Measurements from ENCODE around the gene FSTL1.

Gene FSTL1

GRCh38 chr3:120440001-120440703, 10.6 kb downstream of the FSTL1 start:
- Histone ChIP-seq H3K9ac (ENCODE audit: low read length in 2 of 2) (no peak overlapping the region), H3K4me3 (ENCODE audit: low read length in 2 of 2) (peak overlapping the region in 1 of 2 donors; percentile 22), H3K27ac (ENCODE audit: low read length) (peak overlapping the region; percentile 78), H3K9me3 (ENCODE audit: control insufficient read depth in 2 of 2, low read length in 2 of 2) (no peaks in the 10 kb centered on the region), H3K27me3 (ENCODE audit: control insufficient read depth in 1 of 2, insufficient read depth in 2 of 2, low read length in 2 of 2) (no peaks in the 10 kb centered on the region), H3K36me3 (ENCODE audit: control insufficient read depth in 2 of 2, insufficient read depth in 2 of 2, low read length in 2 of 2) (peaks cover 19 to 20% of the 10 kb centered on the region in 2 donors), H3K4me1 (ENCODE audit: control insufficient read depth, insufficient read depth, low read length) (peaks cover 74% of the 10 kb centered on the region)

DNA sequence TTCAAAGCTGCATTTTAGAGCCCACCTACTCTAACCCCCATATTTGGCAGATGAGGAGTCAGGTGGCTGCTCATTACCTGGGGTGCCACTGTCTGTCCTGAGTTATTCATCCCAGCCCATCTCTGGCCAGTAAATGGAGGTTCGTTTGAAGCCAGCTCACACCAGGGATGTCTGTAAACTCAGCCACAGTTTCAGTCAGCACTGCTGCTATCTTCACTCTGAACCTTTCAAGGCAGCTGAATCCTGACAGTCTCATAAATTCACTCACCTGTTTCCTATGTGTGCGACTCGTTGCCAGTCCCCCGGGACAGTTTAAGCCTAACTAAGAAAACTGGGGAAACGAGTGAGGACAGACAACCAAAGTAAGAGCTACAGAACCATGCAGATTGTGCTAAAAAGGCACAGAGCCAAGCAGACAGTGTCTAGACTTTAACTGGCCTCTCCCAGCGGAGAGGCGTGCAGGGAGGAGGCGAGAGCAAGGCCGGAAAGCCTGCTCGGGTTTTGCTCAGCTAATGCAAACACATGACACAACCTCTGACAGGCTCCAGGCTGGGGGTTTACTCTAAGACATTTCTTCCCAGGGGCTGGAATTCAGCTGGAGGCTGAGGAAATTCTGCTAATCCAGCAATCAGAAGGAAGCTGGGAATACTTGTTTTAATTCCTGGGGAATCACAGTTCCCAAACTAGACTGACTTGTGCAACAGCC, 12.0 kb downstream of the FSTL1 start:
- H3K4me3 ChIP-seq (ENCODE audit: low read length in 2 of 2) = peak overlapping the region; percentile 46 to 49
- peaks cover 72% of the 10 kb centered on the region for H3K4me1 ChIP-seq (ENCODE audit: control insufficient read depth, insufficient read depth, low read length)
- H3K27me3 ChIP-seq (ENCODE audit: control insufficient read depth in 1 of 2, insufficient read depth in 2 of 2, low read length in 2 of 2) = no peaks in the 10 kb centered on the region
- H3K27ac ChIP-seq (ENCODE audit: low read length) = peak overlapping the region; percentile 78
- peak overlapping the region; percentile 49 to 51 for H3K9ac ChIP-seq (ENCODE audit: low read length in 2 of 2)
- H3K36me3 ChIP-seq (ENCODE audit: control insufficient read depth in 2 of 2, insufficient read depth in 2 of 2, low read length in 2 of 2) = peaks cover 20 to 26% of the 10 kb centered on the region in 2 donors
- H3K9me3 ChIP-seq (ENCODE audit: control insufficient read depth in 2 of 2, low read length in 2 of 2) = no peaks in the 10 kb centered on the region

DNA sequence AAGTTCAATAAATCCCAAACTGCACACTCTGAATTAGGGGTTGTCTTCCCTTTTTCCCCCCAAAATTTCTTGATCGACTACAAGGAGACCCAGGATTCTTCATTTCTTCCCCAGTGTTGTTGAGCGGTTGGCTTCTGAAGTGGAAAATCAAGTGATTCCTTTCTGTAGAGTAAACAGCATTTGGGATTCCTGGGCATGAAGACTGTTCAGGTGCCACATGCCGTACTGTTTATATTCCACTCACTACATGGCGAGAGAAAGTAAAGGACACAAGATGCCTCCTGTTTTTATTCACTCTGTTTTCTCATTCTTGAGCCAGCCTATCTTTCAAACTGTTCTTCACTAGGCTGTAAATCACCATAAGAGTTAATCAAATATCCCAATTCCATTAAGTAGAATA, 12.6 kb downstream of the FSTL1 start:
- no peaks in the 10 kb centered on the region for H3K9me3 ChIP-seq (ENCODE audit: control insufficient read depth in 2 of 2, low read length in 2 of 2)
- H3K4me1 ChIP-seq (ENCODE audit: control insufficient read depth, insufficient read depth, low read length) = peaks cover 71% of the 10 kb centered on the region
- H3K27me3 ChIP-seq (ENCODE audit: control insufficient read depth in 1 of 2, insufficient read depth in 2 of 2, low read length in 2 of 2) = no peaks in the 10 kb centered on the region
- peak overlapping the region; percentile 49 to 51 for H3K9ac ChIP-seq (ENCODE audit: low read length in 2 of 2)
- H3K4me3 ChIP-seq (ENCODE audit: low read length in 2 of 2) = peak overlapping the region; percentile 46 to 49
- peaks cover 20 to 27% of the 10 kb centered on the region in 2 donors for H3K36me3 ChIP-seq (ENCODE audit: control insufficient read depth in 2 of 2, insufficient read depth in 2 of 2, low read length in 2 of 2)
- peak overlapping the region; percentile 78 for H3K27ac ChIP-seq (ENCODE audit: low read length)

DNA sequence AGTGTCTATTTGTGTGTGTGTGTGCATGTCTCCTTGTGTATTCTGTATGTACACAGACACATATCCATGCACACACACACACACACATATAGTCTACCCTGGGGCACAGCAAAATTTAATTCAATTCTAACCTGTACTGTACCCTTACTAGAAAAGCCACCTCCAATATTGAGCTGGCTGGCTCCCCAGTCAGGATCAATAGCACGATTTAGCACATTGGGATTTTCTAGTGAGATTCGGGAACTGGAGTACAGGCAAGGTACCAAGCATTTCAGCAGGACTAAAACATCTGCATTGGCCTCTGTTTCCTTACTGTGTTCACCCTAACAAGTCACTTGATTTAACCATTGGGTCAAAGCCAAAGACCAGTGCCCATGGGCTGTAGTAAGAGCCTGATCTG, 13.2 kb downstream of the FSTL1 start:
- no peak overlapping the region for H3K4me3 ChIP-seq (ENCODE audit: low read length in 2 of 2)
- peaks cover 72% of the 10 kb centered on the region for H3K4me1 ChIP-seq (ENCODE audit: control insufficient read depth, insufficient read depth, low read length)
- H3K9ac ChIP-seq (ENCODE audit: low read length in 2 of 2) = no peak overlapping the region
- H3K27ac ChIP-seq (ENCODE audit: low read length) = peak overlapping the region; percentile 78
- H3K9me3 ChIP-seq (ENCODE audit: control insufficient read depth in 2 of 2, low read length in 2 of 2) = no peaks in the 10 kb centered on the region
- H3K36me3 ChIP-seq (ENCODE audit: control insufficient read depth in 2 of 2, insufficient read depth in 2 of 2, low read length in 2 of 2) = peaks cover 20 to 27% of the 10 kb centered on the region in 2 donors
- no peaks in the 10 kb centered on the region for H3K27me3 ChIP-seq (ENCODE audit: control insufficient read depth in 1 of 2, insufficient read depth in 2 of 2, low read length in 2 of 2)

GRCh38 chr3:120436523-120437050, 14.2 kb downstream of the FSTL1 start:
- Histone ChIP-seq H3K4me1 (ENCODE audit: control insufficient read depth, insufficient read depth, low read length) (peaks cover 72% of the 10 kb centered on the region), H3K36me3 (ENCODE audit: control insufficient read depth in 2 of 2, insufficient read depth in 2 of 2, low read length in 2 of 2) (peaks cover 20 to 25% of the 10 kb centered on the region in 2 donors), H3K9ac (ENCODE audit: low read length in 2 of 2) (no peak overlapping the region), H3K27me3 (ENCODE audit: control insufficient read depth in 1 of 2, insufficient read depth in 2 of 2, low read length in 2 of 2) (no peaks in the 10 kb centered on the region), H3K4me3 (ENCODE audit: low read length in 2 of 2) (no peak overlapping the region), H3K9me3 (ENCODE audit: control insufficient read depth in 2 of 2, low read length in 2 of 2) (no peaks in the 10 kb centered on the region), H3K27ac (ENCODE audit: low read length) (no peak overlapping the region)

DNA sequence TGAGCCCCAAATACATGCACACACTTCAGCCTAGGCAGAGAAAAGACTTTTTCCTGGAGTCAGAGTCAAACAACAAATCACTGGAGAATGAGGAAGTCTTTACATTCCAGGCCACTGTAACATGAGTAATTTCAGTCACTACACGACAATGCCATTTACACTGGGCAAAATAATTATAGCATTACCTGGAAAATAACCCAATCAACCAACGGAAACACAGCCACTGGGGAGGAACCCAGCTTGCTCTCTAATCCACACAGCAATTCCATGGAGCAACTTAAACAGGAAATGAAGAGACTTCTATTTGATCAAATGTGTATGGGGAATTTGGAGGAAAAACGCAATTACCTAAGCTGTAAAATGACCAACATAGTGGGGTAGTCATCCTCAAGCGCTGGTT, 15.2 kb downstream of the FSTL1 start:
- H3K9ac ChIP-seq (ENCODE audit: low read length in 2 of 2) = no peak overlapping the region
- peaks cover 63% of the 10 kb centered on the region for H3K4me1 ChIP-seq (ENCODE audit: control insufficient read depth, insufficient read depth, low read length)
- peaks cover 14 to 23% of the 10 kb centered on the region in 2 donors for H3K36me3 ChIP-seq (ENCODE audit: control insufficient read depth in 2 of 2, insufficient read depth in 2 of 2, low read length in 2 of 2)
- peak overlapping the region; percentile 33 for H3K27ac ChIP-seq (ENCODE audit: low read length)
- no peak overlapping the region for H3K4me3 ChIP-seq (ENCODE audit: low read length in 2 of 2)
- no peaks in the 10 kb centered on the region for H3K9me3 ChIP-seq (ENCODE audit: control insufficient read depth in 2 of 2, low read length in 2 of 2)
- no peaks in the 10 kb centered on the region for H3K27me3 ChIP-seq (ENCODE audit: control insufficient read depth in 1 of 2, insufficient read depth in 2 of 2, low read length in 2 of 2)

DNA sequence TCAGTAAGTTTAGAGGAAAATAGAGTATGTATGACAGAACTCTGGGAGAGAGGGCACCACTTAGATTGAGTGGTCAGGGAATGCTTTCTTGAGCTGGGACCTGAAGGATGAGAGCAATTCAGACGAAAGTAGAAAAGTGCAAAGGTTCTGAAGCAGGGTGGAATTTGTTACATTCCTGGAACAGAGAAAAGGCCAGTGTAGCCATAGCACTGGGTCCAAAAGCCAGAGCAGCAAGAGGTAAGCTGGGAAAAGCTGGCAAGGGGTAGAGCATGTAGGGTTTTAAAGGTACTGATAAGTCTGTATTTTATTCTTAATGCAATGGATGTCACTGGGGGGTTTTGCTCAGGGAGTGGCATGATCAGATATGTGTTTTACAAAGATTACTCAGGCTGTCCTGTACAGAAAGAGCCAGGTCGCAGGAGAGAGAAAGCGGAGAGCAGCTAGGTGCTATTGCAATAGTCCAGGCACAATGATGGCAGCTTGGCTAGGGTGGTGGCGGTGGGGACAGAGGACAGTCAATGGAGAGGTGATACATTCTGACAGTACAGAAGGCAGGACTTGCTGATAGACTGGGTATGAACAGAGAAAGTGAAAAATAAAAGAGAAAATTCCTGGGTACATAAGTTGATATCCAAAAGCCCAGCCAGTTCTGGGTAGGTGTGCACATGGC, 17.0 kb downstream of the FSTL1 start:
- no peak overlapping the region for H3K4me3 ChIP-seq (ENCODE audit: low read length in 2 of 2)
- peaks cover 59% of the 10 kb centered on the region for H3K4me1 ChIP-seq (ENCODE audit: control insufficient read depth, insufficient read depth, low read length)
- no peak overlapping the region for H3K9ac ChIP-seq (ENCODE audit: low read length in 2 of 2)
- H3K36me3 ChIP-seq (ENCODE audit: control insufficient read depth in 2 of 2, insufficient read depth in 2 of 2, low read length in 2 of 2) = peaks cover 14 to 21% of the 10 kb centered on the region in 2 donors
- H3K27ac ChIP-seq (ENCODE audit: low read length) = peak overlapping the region; percentile 33
- no peaks in the 10 kb centered on the region for H3K9me3 ChIP-seq (ENCODE audit: control insufficient read depth in 2 of 2, low read length in 2 of 2)
- no peaks in the 10 kb centered on the region for H3K27me3 ChIP-seq (ENCODE audit: control insufficient read depth in 1 of 2, insufficient read depth in 2 of 2, low read length in 2 of 2)

DNA sequence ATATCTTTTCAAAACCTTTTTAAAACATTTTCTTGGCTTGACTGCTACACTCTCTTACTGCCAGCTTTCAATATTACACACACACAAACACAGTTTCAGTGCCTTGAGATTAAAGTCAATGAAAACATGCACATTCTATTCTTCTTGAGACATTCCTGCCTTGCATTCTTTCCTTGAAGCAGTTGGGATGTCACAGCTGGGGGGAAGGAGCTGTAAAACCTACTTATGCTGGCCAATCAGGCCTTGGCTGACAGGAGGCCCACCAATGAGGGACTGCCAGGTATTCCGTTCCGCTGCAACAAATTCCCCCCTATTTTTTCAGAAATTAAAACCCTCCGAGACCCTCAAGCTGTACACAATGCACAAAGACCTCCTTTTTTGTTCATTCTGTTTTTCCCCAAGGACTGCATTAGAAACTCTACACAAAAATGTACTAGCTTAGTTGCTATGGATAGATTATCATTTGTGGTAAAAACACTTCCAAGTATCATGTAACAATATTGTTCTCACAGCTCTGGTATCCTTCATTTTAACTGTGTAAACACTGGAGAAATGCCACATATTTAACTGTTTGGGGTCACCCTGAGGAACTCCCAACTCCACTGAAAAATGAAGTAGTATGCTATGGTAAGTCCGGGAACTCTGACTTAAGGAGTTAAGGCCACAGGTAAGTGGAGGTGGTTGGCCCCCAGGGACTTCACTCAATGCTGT, 18.5 kb downstream of the FSTL1 start:
- H3K27me3 ChIP-seq (ENCODE audit: control insufficient read depth in 1 of 2, insufficient read depth in 2 of 2, low read length in 2 of 2) = no peaks in the 10 kb centered on the region
- H3K4me1 ChIP-seq (ENCODE audit: control insufficient read depth, insufficient read depth, low read length) = peaks cover 56% of the 10 kb centered on the region
- H3K9ac ChIP-seq (ENCODE audit: low read length in 2 of 2) = peak overlapping the region in 1 of 2 donors; percentile 10
- peak overlapping the region; percentile 66 for H3K27ac ChIP-seq (ENCODE audit: low read length)
- H3K4me3 ChIP-seq (ENCODE audit: low read length in 2 of 2) = peak overlapping the region; percentile 3 to 22
- no peaks in the 10 kb centered on the region for H3K9me3 ChIP-seq (ENCODE audit: control insufficient read depth in 2 of 2, low read length in 2 of 2)
- H3K36me3 ChIP-seq (ENCODE audit: control insufficient read depth in 2 of 2, insufficient read depth in 2 of 2, low read length in 2 of 2) = peaks cover 19 to 25% of the 10 kb centered on the region in 2 donors

- no peak overlapping the region for H3K27ac ChIP-seq (ENCODE audit: low read length)
Measured at GRCh38 chr3:120429921-120430361, 20.9 kb downstream of the FSTL1 start.

GRCh38 chr3:120428924-120429323, 21.9 kb downstream of the FSTL1 start:
- H3K36me3 ChIP-seq (ENCODE audit: control insufficient read depth in 2 of 2, insufficient read depth in 2 of 2, low read length in 2 of 2) = peaks cover 15 to 19% of the 10 kb centered on the region in 2 donors
- H3K4me1 ChIP-seq (ENCODE audit: control insufficient read depth, insufficient read depth, low read length) = peaks cover 69% of the 10 kb centered on the region
- H3K9ac ChIP-seq (ENCODE audit: low read length in 2 of 2) = no peak overlapping the region
- H3K9me3 ChIP-seq (ENCODE audit: control insufficient read depth in 2 of 2, low read length in 2 of 2) = no peaks in the 10 kb centered on the region
- H3K27ac ChIP-seq (ENCODE audit: low read length) = peak overlapping the region; percentile 67
- no peak overlapping the region for H3K4me3 ChIP-seq (ENCODE audit: low read length in 2 of 2)
- H3K27me3 ChIP-seq (ENCODE audit: control insufficient read depth in 1 of 2, insufficient read depth in 2 of 2, low read length in 2 of 2) = no peaks in the 10 kb centered on the region

More at GRCh38 chr3:120429921-120430361, 20.9 kb downstream of the FSTL1 start:
- H3K4me3 ChIP-seq (ENCODE audit: low read length in 2 of 2) = no peak overlapping the region
- peaks cover 15 to 23% of the 10 kb centered on the region in 2 donors for H3K36me3 ChIP-seq (ENCODE audit: control insufficient read depth in 2 of 2, insufficient read depth in 2 of 2, low read length in 2 of 2)
- no peak overlapping the region for H3K9ac ChIP-seq (ENCODE audit: low read length in 2 of 2)
- peaks cover 63% of the 10 kb centered on the region for H3K4me1 ChIP-seq (ENCODE audit: control insufficient read depth, insufficient read depth, low read length)
- H3K9me3 ChIP-seq (ENCODE audit: control insufficient read depth in 2 of 2, low read length in 2 of 2) = no peaks in the 10 kb centered on the region
- no peaks in the 10 kb centered on the region for H3K27me3 ChIP-seq (ENCODE audit: control insufficient read depth in 1 of 2, insufficient read depth in 2 of 2, low read length in 2 of 2)
